ENCODE data around the gene KIAA1755. TPM values are rescaled to one million over a fixed set of nuclear protein-coding genes. Genes with fewer than 3 reads are reported as not detected.

The KIAA1755 gene
- total RNA-seq, 4 donors from 2014 or later, result 0.24 to 9.9 (median 1.6) TPM

DNA sequence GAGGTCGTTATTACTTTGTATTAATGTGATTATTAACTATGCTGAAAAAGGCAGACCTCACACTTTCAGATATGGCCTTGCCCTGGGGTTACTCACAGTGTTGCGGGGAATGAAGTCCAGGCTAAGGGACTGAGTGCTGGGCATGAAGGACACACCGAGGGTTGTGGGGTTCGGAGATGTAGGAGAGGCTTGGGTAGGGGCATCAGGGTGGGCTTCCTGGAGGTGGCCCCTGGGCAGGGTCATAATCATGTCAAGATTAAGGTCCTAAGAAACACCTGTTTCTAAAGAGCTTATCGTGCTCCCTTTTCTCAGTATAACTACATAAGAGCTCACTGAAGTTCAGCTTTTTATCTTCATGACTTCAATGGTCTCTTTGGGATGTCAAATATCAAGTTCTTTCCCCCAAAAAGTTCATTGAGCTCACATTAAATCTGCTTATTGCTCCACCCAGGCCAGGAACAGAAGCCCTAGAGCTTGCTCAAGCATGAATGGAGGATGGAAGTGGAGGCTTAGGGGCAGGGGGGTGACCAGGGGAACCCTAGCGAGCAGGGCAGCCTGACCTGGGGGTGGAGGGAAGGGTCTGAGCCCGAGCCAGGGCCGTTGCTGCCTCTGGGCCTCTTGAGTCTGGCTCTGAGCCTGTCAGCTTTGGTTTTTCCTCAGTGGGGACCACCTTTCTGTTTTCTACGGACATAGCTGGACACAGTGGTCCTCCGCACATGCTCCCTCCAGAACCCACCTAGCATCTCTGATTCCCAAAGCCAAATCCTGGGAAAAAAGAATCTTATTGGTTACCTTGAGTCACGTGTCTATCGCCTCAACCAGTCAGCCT is 58.2 kb downstream of the KIAA1755 start:
- DNase-seq (ENCODE audit: low spot score) (no peak), ATAC-seq (ENCODE audit: low FRiP score) (no peak)
- TF ChIP-seq, protein P1, sequence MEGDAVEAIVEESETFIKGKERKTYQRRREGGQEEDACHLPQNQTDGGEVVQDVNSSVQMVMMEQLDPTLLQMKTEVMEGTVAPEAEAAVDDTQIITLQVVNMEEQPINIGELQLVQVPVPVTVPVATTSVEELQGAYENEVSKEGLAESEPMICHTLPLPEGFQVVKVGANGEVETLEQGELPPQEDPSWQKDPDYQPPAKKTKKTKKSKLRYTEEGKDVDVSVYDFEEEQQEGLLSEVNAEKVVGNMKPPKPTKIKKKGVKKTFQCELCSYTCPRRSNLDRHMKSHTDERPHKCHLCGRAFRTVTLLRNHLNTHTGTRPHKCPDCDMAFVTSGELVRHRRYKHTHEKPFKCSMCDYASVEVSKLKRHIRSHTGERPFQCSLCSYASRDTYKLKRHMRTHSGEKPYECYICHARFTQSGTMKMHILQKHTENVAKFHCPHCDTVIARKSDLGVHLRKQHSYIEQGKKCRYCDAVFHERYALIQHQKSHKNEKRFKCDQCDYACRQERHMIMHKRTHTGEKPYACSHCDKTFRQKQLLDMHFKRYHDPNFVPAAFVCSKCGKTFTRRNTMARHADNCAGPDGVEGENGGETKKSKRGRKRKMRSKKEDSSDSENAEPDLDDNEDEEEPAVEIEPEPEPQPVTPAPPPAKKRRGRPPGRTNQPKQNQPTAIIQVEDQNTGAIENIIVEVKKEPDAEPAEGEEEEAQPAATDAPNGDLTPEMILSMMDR (IDR thresholded peaks at IDR 0.05), result no peak

DNA sequence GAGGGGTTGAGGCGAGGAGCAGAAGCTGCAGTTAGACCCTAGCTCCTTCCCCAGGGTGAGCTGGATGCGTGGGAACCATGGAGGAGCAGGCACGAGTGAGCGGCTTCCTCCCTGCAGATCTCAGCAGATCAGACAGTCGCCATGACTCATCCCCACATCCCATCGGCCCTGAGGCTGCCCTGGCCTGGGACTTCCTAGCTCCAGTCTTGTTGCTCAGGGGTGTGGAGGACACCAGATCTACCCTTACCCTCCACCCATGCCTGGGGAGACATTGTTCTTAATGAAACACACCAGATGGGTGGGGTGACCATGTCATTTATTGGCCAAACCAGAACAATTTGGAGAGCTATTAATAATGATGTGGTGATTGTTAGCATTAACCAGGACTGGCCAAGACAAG is 59.2 kb downstream of the KIAA1755 start:
- DNase-seq (ENCODE audit: low spot score) (no peak), ATAC-seq (ENCODE audit: low FRiP score) (no peak)
- TF ChIP-seq, protein P1 (IDR thresholded peaks at IDR 0.05), result no peak

DNA sequence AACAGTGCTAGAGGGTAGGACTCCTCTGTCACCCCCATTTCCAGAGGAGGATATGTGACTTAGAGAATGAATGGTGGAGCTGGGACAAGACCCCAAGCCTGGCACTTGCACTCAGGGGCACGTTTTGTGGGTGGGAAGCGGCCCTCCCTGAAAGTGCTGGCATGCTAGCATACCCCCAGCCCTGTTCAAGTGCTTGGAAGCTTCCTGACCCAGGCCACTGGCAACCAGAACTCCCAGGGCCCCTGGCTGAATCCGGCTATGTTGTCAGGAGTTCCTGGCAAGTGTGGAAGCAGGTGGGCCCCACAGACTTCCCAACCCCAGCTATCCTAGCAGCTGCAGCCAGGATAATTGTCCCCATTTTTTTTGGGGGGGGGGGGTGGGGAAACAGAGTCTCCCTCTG is 59.9 kb downstream of the KIAA1755 start:
- TF ChIP-seq, protein P1 (IDR thresholded peaks at IDR 0.05), result no peak
- ATAC-seq (ENCODE audit: low FRiP score) (no peak), DNase-seq (ENCODE audit: low spot score) (no peak)

DNA sequence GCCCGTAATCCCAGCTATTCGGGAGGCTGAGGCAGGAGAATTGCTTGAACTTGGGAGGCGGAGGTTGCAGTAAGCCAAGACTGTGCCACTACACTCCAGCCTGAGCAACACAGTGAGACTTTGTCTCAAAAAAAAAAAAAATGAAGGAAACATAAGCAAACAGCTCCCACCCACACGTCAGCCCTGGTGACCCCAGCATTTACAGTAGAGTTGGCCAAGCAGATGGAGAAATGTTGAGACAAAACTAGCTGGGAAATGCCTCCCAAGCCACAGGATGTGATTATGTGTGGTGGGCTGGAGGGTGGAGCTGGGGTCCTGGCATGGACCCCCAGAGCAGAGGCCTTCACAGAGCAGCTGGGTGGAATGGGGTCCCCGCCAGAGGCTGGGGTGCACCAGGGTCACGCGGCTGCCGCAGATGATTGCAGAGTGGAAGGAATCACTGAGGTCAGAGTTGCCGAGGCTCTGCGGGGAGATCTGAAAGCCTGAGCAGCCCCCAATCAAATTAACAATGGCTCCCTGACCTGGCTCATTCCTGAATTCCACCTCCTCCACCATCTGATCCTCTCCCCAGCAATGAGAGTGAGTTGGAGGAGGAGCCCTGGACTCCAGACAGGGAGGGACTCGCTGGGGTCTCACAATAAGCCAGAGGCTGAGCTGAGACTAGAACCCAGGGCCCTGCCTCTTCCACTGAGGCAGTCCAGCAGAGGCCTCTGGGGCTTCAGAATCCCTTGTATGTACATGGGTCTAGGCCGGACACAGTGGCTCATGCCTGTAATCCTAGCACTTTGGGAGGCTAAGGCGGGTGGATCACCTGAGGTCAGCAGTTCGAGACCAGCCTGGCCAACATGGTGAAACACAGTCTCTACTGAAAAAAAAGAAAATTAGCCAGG is 60.8 kb downstream of the KIAA1755 start:
- TF ChIP-seq, protein P1 (IDR thresholded peaks at IDR 0.05), result no peak
- no peak for DNase-seq (ENCODE audit: low spot score)
- no peak for ATAC-seq (ENCODE audit: low FRiP score)

DNA sequence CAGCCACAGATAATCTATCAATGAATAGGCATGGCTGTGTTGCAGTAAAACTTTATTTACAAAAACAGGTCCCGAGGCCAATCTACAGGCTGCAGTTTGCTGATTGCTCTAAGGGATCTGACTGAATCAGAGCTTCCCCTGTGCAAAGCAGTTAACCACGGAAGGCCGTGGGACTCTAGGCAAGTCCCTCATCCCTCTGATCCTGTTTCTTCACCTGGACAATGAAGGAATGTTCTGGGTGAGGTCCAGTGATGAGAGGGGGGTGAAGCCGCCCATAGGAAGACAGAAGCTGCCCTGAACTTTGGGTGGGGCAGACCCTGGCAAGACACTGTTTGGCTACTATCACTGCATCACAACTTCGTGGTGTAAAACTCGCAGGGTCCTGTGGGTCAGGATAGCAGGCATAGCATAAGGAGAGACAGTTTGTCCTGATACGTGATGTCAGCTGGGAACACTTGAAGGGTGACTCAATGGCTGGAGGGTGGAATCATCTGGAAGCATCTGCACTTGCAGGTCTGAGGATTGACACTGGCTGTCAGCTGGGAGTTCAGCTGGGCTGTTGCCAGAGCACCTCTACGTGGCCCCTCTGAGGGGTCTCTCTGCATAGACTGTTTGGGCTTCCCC is 62.2 kb downstream of the KIAA1755 start:
- DNase-seq (ENCODE audit: low spot score), result no peak
- TF ChIP-seq, protein P1 (IDR thresholded peaks at IDR 0.05), result no peak
- ATAC-seq (ENCODE audit: low FRiP score), result no peak

DNA sequence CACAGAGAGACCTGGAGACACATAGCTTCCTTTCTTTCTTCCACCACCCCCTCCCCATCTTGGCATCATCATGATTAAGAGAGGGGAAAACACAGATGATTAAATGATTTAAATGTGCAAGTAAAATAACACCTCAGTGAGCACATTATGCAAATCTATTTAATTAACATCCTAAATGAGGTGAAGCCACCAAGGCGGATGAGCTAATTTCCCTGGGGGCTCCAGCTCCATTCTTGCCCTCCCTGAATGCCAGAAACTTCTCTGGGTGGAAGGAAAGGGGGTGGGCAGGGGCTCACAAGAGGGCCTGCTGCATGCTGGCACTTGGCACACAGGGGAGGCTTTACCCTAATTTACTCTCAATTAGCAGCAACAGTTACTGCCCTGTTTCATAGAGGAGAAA is 62.9 kb downstream of the KIAA1755 start:
- TF ChIP-seq, protein P1 (IDR thresholded peaks at IDR 0.05), result no peak
- DNase-seq (ENCODE audit: low spot score), result no peak
- ATAC-seq (ENCODE audit: low FRiP score), result no peak

Data from omental fat pad (tissue), 4 donors.